Natural killer cell (primary cell): ENCODE measurements around the gene LHFPL3. TPM values are rescaled to one million over a fixed set of nuclear protein-coding genes. Genes with fewer than 3 reads are reported as not detected.

Source experiments
- ATAC-seq, 3 donors: fragments of 150-1000 bp in 2 of 3; fragments of 200-7000 bp in 1 of 3; cut with Tn5 transposase; 1 replicate in 1 of 3; 2 replicates in 2 of 3; pipeline ENCODE4 v1.10.0; 2021; ENCODE audit warnings: mild to moderate bottlenecking in 2 of 3, moderate library complexity in 2 of 3
- DNase-seq, 2 donors: peaks; one replicate each; pipeline versions ENCODE4 v3.0.0 to v3.0.0-alpha.2; 2013 to 2021; ENCODE audit warnings: mixed read lengths in 1 of 2
- H3K27ac ChIP-seq: one replicate; pipeline ENCODE4 v1.5.1; 2013; ENCODE audit warnings: mild to moderate bottlenecking, low read length
- H3K27me3 ChIP-seq: one replicate; pipeline ENCODE4 v1.6.1; 2013; ENCODE audit warnings: low read length; ENCODE audit not compliant: control insufficient read depth, insufficient read depth
- H3K36me3 ChIP-seq: one replicate; pipeline ENCODE4 v1.6.1; 2013; ENCODE audit warnings: low read length; ENCODE audit not compliant: control insufficient read depth, insufficient read depth
- H3K4me1 ChIP-seq: one replicate; pipeline ENCODE4 v1.6.1; 2013; ENCODE audit warnings: low read length; ENCODE audit not compliant: control insufficient read depth, insufficient read depth
- H3K4me3 ChIP-seq: one replicate; pipeline ENCODE4 v1.5.1; 2013; ENCODE audit warnings: low read length
- H3K9me3 ChIP-seq: one replicate; pipeline ENCODE4 v1.6.1; 2013; ENCODE audit warnings: low read length; ENCODE audit not compliant: control insufficient read depth, insufficient read depth
- H3K27ac Mint-ChIP-seq, 2 donors: one replicate each; pipeline ENCODE4 v1.8.0; 2022; ENCODE audit warnings: mild to moderate bottlenecking in 2 of 2, mixed read lengths in 2 of 2, moderate library complexity in 1 of 2
- H3K27me3 Mint-ChIP-seq, 2 donors: one replicate each; pipeline ENCODE4 v1.8.0; 2022; ENCODE audit warnings: low read depth in 2 of 2, mixed read lengths in 2 of 2
- H3K36me3 Mint-ChIP-seq: one replicate; pipeline ENCODE4 v1.8.0; 2022; ENCODE audit warnings: mixed read lengths
- H3K4me1 Mint-ChIP-seq, 2 donors: one replicate each; pipeline ENCODE4 v1.8.0; 2022; ENCODE audit warnings: mixed read lengths in 2 of 2
- H3K4me3 Mint-ChIP-seq: one replicate; pipeline ENCODE4 v1.8.0; 2022; ENCODE audit warnings: mild to moderate bottlenecking, moderate library complexity, mixed read lengths
- H3K9me3 Mint-ChIP-seq, 2 donors: one replicate each; pipeline ENCODE4 v1.8.0; 2022; ENCODE audit warnings: mixed read lengths in 2 of 2
- CTCF ChIP-seq: fragments of 200-600 bp; IDR thresholded peaks from one replicate; pipeline ENCODE4 v1.8.0; 2022; ENCODE audit warnings: antibody characterized with exemption
- WGBS: methylation state at CpG from one replicate; pipeline ENCODE4 v1.1.7; 2013; ENCODE audit warnings: missing lambda C conversion rate; ENCODE audit not compliant: insufficient coverage; 5-methylcytosine and 5-hydroxymethylcytosine counted together
- intact Hi-C: fragments of 100-400 bp; cut with micrococcal nuclease; formaldehyde crosslinking; loops from one replicate; pipeline ENCODE4 v1.14.2; 2022
- total RNA-seq, 4 donors: library from RNA; stranded (reverse); fragments of 120-200 nt in 1 of 4; gene quantifications; one replicate each; pipeline versions ENCODE4 v1.2.3 to v1.2.4, GENCODE V29; 2013 to 2022

LHFPL3 gene
- total RNA-seq, 3 donors from 2014 or later (not counting 1 experiment from before 2014, with no cell fraction given) = not detected

- peaks cover 0 to 2% of the 10 kb centered on the region in 2 donors for H3K27me3 Mint-ChIP-seq
- ATAC-seq (no peak), DNase-seq (no peak)
- WGBS = 68% methylated on average over 4 of the region's 4 CpGs
- H3K36me3 ChIP-seq = no peaks in the 10 kb centered on the region
- no peaks in the 10 kb centered on the region for H3K36me3 Mint-ChIP-seq
- no peaks in the 10 kb centered on the region for H3K4me1 ChIP-seq
- no peak overlapping the region for H3K27ac ChIP-seq
- H3K4me3 Mint-ChIP-seq = no peak overlapping the region
- no peaks in the 10 kb centered on the region for H3K4me1 Mint-ChIP-seq
- intact Hi-C loops = no loop called here
- no peaks in the 10 kb centered on the region for H3K27me3 ChIP-seq
- H3K27ac Mint-ChIP-seq = no peak overlapping the region
- H3K9me3 ChIP-seq = no peaks in the 10 kb centered on the region
- no peak for TF ChIP-seq CTCF
- no peak overlapping the region for H3K4me3 ChIP-seq
- peaks cover 4 to 6% of the 10 kb centered on the region in 2 donors for H3K9me3 Mint-ChIP-seq
Observed at GRCh38 chr7:104538152-104538551, 209.7 kb downstream of the LHFPL3 start.

GRCh38 chr7:104541897-104542296 lies 213.5 kb downstream of the LHFPL3 start:
- Histone ChIP-seq H3K4me1 (no peaks in the 10 kb centered on the region), H3K9me3 (no peaks in the 10 kb centered on the region), H3K4me3 (no peak overlapping the region), H3K27ac (no peak overlapping the region), H3K36me3 (no peaks in the 10 kb centered on the region), H3K27me3 (no peaks in the 10 kb centered on the region)
- Mint-ChIP-seq H3K9me3 (peaks cover 4 to 6% of the 10 kb centered on the region in 2 donors), H3K27ac (no peak overlapping the region), H3K4me3 (no peak overlapping the region), H3K36me3 (no peaks in the 10 kb centered on the region), H3K27me3 (peaks cover 0 to 2% of the 10 kb centered on the region in 2 donors), H3K4me1 (no peaks in the 10 kb centered on the region)
- WGBS = 67% methylated on average over 4 of the region's 4 CpGs
- no peak for TF ChIP-seq CTCF
- DNase-seq (no peak), ATAC-seq (no peak)
- intact Hi-C loops = no loop called here

DNA sequence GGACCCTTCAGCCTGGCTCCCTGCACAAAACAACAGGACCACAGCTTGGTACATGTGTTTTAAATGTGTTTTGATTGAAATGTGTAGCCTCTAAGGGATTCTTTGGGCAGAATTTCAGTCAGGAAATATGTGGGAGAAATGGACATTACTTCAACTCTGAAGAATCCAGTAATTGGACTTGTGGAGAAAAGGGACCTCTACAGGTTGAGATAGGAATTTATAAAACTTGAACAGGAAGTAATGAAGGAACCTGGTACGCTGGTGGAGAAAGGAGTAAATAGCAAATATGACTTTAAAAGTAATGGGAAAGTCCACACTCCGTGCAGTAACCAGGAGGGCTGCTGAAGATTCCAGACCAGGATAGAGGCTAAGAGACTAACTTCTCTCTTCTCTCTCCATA lies 220.5 kb downstream of the LHFPL3 start:
- H3K27ac Mint-ChIP-seq = no peak overlapping the region
- TF ChIP-seq CTCF = no peak
- H3K27me3 Mint-ChIP-seq = no peaks in the 10 kb centered on the region
- H3K27me3 ChIP-seq = no peaks in the 10 kb centered on the region
- WGBS = 24% methylated on average over 2 of the region's 2 CpGs
- peaks cover 2% of the 10 kb centered on the region in 2 donors for H3K9me3 Mint-ChIP-seq
- DNase-seq (no peak), ATAC-seq (no peak)
- H3K36me3 Mint-ChIP-seq = no peaks in the 10 kb centered on the region
- H3K36me3 ChIP-seq = no peaks in the 10 kb centered on the region
- H3K4me3 Mint-ChIP-seq = no peak overlapping the region
- H3K9me3 ChIP-seq = no peaks in the 10 kb centered on the region
- intact Hi-C loops = no loop called here
- H3K4me1 ChIP-seq = no peaks in the 10 kb centered on the region
- no peak overlapping the region for H3K27ac ChIP-seq
- no peak overlapping the region for H3K4me3 ChIP-seq
- H3K4me1 Mint-ChIP-seq = no peaks in the 10 kb centered on the region

DNA sequence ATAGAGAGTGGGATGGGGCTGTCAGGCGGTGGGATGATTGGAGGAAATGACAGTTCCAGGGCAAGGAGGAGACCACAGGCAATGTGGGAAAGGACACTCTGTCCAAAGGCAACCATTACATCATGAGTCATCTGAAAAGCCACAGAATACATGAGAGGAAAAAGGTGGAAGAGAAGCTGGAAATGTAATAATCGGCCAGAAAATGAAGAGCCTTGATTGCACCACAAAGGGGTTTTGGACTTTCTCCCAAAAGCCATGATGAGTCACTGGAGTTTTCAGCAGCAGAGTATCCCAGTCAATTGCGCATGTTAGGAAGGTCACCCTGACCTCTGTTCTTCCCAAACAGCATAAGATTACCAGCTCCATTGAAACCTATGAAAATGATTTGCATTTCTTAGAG lies 222.0 kb downstream of the LHFPL3 start:
- no peaks in the 10 kb centered on the region for H3K36me3 Mint-ChIP-seq
- no peak overlapping the region for H3K27ac ChIP-seq
- ATAC-seq (no peak), DNase-seq (no peak)
- H3K27ac Mint-ChIP-seq = no peak overlapping the region
- H3K27me3 Mint-ChIP-seq = no peaks in the 10 kb centered on the region
- H3K4me1 Mint-ChIP-seq = no peaks in the 10 kb centered on the region
- no peak overlapping the region for H3K4me3 Mint-ChIP-seq
- WGBS = 82% methylated on average over 3 of the region's 3 CpGs
- peaks cover 2 to 8% of the 10 kb centered on the region in 2 donors for H3K9me3 Mint-ChIP-seq
- TF ChIP-seq CTCF = no peak
- H3K4me1 ChIP-seq = no peaks in the 10 kb centered on the region
- no peaks in the 10 kb centered on the region for H3K9me3 ChIP-seq
- no peaks in the 10 kb centered on the region for H3K36me3 ChIP-seq
- no peaks in the 10 kb centered on the region for H3K27me3 ChIP-seq
- no peak overlapping the region for H3K4me3 ChIP-seq
- intact Hi-C loops = no loop called here
